ENCODE data around the gene ZNF470.

The ZNF470 gene

DNA sequence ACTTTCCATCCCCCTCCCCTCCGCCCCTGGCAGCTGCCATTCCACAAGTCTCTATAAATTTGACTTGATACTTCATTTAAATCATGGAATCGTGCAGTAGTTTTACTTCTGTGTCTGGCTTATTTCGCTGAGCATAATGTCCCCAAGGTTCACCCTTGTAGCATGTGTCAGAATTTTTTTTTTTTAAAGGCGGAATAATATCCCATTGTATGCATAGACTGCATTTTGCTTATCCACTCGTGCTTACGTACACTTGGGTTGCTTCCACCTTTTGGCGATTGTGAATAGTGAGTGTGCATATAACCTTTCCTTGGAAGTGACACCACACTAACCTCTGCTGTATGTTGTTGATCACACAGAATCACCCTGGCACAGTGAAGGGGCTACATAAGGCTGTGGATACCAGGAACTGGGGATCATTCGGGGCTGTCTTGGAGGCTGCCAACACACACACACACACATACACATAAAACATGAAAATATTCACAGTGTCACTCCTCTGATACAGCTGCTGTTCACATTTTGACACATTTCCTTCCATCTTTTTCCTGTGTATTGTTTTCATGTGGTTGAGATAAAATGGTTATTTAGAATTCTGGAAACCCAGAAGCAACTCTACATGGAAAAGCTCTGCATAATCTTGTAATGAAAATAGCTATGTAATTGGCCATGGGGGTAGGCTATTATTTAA is 41.2 kb downstream of the ZNF470 start:
- FAIRE-seq, result no peak

DNA sequence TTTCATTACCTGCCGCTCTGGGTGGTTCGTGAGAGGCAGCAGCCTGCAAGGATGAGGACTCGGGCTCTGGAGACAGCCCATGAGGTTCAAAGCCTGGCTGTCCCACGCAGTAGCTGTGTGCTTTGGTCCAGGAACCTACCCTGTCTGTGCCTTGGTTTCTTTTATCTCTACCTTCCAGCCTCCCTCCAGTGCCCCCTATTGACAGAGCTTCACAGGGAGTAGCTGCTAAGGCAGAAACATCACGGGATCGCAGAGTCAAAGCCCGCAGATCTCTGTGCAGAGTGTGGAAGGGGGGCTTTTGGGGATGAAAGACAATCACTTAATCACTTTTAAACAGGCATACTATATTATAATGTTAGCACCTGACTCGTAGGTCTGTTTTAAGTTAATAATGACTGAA is 44.0 kb downstream of the ZNF470 start:
- TF ChIP-seq, protein P1, sequence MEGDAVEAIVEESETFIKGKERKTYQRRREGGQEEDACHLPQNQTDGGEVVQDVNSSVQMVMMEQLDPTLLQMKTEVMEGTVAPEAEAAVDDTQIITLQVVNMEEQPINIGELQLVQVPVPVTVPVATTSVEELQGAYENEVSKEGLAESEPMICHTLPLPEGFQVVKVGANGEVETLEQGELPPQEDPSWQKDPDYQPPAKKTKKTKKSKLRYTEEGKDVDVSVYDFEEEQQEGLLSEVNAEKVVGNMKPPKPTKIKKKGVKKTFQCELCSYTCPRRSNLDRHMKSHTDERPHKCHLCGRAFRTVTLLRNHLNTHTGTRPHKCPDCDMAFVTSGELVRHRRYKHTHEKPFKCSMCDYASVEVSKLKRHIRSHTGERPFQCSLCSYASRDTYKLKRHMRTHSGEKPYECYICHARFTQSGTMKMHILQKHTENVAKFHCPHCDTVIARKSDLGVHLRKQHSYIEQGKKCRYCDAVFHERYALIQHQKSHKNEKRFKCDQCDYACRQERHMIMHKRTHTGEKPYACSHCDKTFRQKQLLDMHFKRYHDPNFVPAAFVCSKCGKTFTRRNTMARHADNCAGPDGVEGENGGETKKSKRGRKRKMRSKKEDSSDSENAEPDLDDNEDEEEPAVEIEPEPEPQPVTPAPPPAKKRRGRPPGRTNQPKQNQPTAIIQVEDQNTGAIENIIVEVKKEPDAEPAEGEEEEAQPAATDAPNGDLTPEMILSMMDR (IDR thresholded peaks at IDR 0.05; ENCODE audit: insufficient read depth, missing control alignments), result no peak
- no peak for DNase-seq (ENCODE audit: insufficient read length, low spot score)
- no peak for FAIRE-seq

More for the DNA sequence above, 41.2 kb downstream of the ZNF470 start:
- no peak for DNase-seq (ENCODE audit: insufficient read length, low spot score)
- TF ChIP-seq, protein P1 (IDR thresholded peaks at IDR 0.05; ENCODE audit: insufficient read depth, missing control alignments), result no peak

DNA sequence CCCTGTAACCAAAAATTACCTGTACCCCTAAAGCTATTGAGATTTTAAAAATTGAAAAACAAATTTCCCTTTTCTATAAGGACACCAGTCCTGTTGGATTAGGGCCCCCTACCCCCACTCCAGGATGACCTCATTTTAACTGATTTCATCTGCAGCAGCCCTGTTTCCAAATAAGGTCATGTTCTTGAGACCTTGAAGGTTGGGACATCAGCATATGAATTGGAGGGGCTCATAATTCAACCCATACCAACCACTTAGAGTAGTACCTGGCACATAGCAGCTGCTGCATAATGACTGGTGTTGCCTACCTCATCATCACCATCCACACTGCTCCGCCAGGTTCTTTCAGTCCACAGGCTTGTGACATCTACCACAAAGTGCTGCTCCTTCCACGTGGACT is 45.5 kb downstream of the ZNF470 start:
- DNase-seq (ENCODE audit: insufficient read length, low spot score) (no peak), FAIRE-seq (no peak)
- TF ChIP-seq, protein P1 (IDR thresholded peaks at IDR 0.05; ENCODE audit: insufficient read depth, missing control alignments), result no peak

DNA sequence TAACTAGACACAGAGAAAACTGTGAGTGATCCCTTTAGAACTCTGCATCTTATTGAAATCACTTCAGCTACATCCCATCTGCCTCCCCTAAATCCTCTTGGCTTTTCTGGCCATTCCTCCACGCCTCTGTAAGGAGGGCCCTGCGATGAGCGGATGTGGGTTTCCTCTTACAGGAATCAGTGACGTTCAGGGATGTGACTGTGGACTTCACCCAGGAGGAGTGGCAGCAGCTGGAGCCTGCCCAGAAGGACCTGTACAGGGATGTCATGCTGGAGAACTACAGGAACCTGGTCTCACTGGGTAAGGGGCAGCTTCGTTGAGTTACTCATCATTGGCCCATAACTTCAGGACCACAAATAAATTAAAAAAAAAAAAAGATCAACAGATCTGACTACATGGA is 46.4 kb downstream of the ZNF470 start:
- DNase-seq (ENCODE audit: insufficient read length, low spot score), result no peak
- TF ChIP-seq, protein P1 (IDR thresholded peaks at IDR 0.05; ENCODE audit: insufficient read depth, missing control alignments), result no peak
- FAIRE-seq, result no peak

DNA sequence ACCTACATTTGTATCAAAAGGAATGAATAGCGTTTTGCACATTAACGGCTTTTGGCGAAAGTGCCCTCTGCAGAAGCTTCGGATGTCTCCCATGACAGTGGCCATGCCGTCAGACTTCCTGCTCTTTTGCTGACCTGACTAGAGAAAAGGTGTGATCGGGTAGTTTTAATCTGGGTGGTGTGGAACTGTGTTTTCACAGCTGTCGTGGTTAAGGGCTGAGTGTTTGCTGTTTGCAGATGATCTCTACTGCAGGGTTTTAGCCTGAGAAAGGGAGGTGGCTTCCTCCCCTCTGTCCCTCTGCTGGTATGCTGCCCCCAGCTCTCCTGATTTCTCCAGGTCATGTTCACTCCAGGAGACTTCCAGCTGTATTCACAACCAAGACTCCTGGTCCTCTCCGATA is 50.3 kb downstream of the ZNF470 start:
- FAIRE-seq (no peak), DNase-seq (ENCODE audit: insufficient read length, low spot score) (no peak)
- TF ChIP-seq, protein P1 (IDR thresholded peaks at IDR 0.05; ENCODE audit: insufficient read depth, missing control alignments), result no peak

DNA sequence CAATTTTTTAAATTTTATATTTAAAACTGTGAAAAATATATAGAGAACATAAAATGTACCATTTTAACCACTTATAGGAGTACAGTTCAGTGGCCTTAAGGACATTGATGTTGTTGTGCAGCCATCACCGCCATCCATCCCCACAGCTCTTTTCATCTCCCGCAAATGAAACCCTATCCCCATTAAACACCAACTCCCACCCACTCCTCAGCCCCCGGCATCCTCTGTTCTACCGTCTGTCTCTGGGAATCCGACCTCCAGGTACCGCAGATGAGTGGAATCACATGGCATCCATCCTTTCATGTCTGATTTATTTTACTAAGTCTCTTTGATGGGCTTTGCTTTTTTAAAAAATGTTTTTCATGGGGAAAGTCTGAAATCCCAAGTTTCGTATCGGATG is 51.9 kb downstream of the ZNF470 start:
- TF ChIP-seq, protein P1 (IDR thresholded peaks at IDR 0.05; ENCODE audit: insufficient read depth, missing control alignments), result no peak
- DNase-seq (ENCODE audit: insufficient read length, low spot score) (no peak), FAIRE-seq (no peak)

DNA sequence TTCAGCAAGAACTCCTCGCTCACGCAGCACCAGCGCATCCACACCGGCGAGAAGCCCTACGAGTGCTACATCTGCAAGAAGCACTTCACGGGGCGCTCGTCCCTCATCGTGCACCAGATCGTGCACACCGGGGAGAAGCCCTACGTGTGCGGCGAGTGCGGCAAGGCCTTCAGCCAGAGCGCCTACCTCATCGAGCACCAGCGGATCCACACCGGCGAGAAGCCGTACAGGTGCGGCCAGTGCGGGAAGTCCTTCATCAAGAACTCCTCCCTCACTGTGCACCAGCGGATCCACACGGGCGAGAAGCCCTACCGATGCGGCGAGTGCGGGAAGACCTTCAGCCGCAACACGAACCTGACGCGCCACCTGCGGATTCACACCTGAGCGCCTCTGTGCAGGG is 55.1 kb downstream of the ZNF470 start:
- DNase-seq (ENCODE audit: insufficient read length, low spot score), result no peak
- TF ChIP-seq, protein P1 (IDR thresholded peaks at IDR 0.05; ENCODE audit: insufficient read depth, missing control alignments), result no peak
- FAIRE-seq, result no peak

Data from D721Med (cell line).